SK-N-SH treated with all-trans-retinoic acid at 6 μM for 48 hours (cell line): Measurements from ENCODE around the gene MMS22L.

Experiments used
- ATAC-seq: fragments of 200-7000 bp; cut with Tn5 transposase; 3 replicates; pipeline ENCODE4 v1.9.1; 2020; ENCODE audit warnings: mild to moderate bottlenecking, moderate library complexity
- ARNTL ChIP-seq: fragments of 450-650 bp; formaldehyde crosslinking; IDR thresholded peaks from 2 replicates; pipeline ENCODE4 v1.5.0; 2020; ENCODE audit warnings: low read depth, mild to moderate bottlenecking, moderate library complexity, borderline replicate concordance
- BACH2 ChIP-seq: fragments of 250-450 bp; sonication (Bioruptor Pico); IDR thresholded peaks from 2 replicates; pipeline ENCODE4 v1.9.0; 2021; ENCODE audit warnings: mild to moderate bottlenecking, borderline replicate concordance
- CSDC2 ChIP-seq: fragments of 250-450 bp; sonication (Bioruptor Pico); IDR thresholded peaks from 2 replicates; pipeline ENCODE4 v1.5.0; 2020; ENCODE audit warnings: mild to moderate bottlenecking, moderate library complexity
- GLIS3 ChIP-seq: fragments of 250-450 bp; sonication (Bioruptor Pico); IDR thresholded peaks from 2 replicates; pipeline ENCODE4 v1.5.0; 2020; ENCODE audit warnings: mild to moderate bottlenecking, moderate library complexity
- ISL1 ChIP-seq: fragments of 250-450 bp; sonication (Bioruptor Pico); IDR thresholded peaks from 2 replicates; pipeline ENCODE4 v2.1.2; 2022; ENCODE audit warnings: mild to moderate bottlenecking, moderate library complexity
- PPARA ChIP-seq: fragments of 250-450 bp; sonication (Bioruptor Pico); IDR thresholded peaks from 2 replicates; pipeline ENCODE4 v1.5.0; 2020; ENCODE audit warnings: mild to moderate bottlenecking, borderline replicate concordance
- RARB ChIP-seq: fragments of 250-450 bp; sonication (Bioruptor Pico); IDR thresholded peaks from 2 replicates; pipeline ENCODE4 v1.8.0; 2021; ENCODE audit warnings: mild to moderate bottlenecking, moderate library complexity
- SNAI2 ChIP-seq: fragments of 250-450 bp; sonication (Bioruptor Pico); IDR thresholded peaks from 2 replicates; pipeline ENCODE4 v1.5.0; 2020; ENCODE audit warnings: mild to moderate bottlenecking, moderate library complexity
- TCF4 ChIP-seq: fragments of 250-450 bp; sonication (Bioruptor Pico); IDR thresholded peaks from 2 replicates; pipeline ENCODE4 v1.8.0; 2021; ENCODE audit warnings: mild to moderate bottlenecking, moderate library complexity, borderline replicate concordance
- TOX ChIP-seq: fragments of 250-450 bp; sonication (Bioruptor Pico); IDR thresholded peaks from 2 replicates; pipeline ENCODE4 v1.8.0; 2021; ENCODE audit warnings: mild to moderate bottlenecking, moderate library complexity, borderline replicate concordance
- ZC3H10 ChIP-seq: fragments of 250-450 bp; sonication (Bioruptor Pico); IDR thresholded peaks from 2 replicates; pipeline ENCODE4 v1.5.1; 2021; ENCODE audit warnings: mild to moderate bottlenecking, moderate library complexity
- ZFP3 ChIP-seq: fragments of 250-450 bp; sonication (Bioruptor Pico); IDR thresholded peaks from 2 replicates; pipeline ENCODE4 v1.5.0; 2020; ENCODE audit warnings: mild to moderate bottlenecking, moderate library complexity
- ZFP30 ChIP-seq: fragments of 450-650 bp; formaldehyde crosslinking; IDR thresholded peaks from 2 replicates; pipeline ENCODE4 v1.5.0; 2022; ENCODE audit warnings: mild to moderate bottlenecking, moderate library complexity
- ZNF565 ChIP-seq: fragments of 450-650 bp; formaldehyde crosslinking; conservative IDR thresholded peaks from 2 replicates; pipeline ENCODE4 v1.5.0; 2020; ENCODE audit warnings: low read depth, mild to moderate bottlenecking, moderate library complexity
- ZNF70 ChIP-seq: fragments of 450-650 bp; formaldehyde crosslinking; IDR thresholded peaks from 2 replicates; pipeline ENCODE4 v1.5.0; 2020; ENCODE audit warnings: mild to moderate bottlenecking, moderate library complexity
- ZNF8 ChIP-seq: fragments of 450-650 bp; formaldehyde crosslinking; IDR thresholded peaks from 2 replicates; pipeline ENCODE4 v1.5.0; 2020; ENCODE audit warnings: mild to moderate bottlenecking, moderate library complexity
- TF ChIP-seq, protein P1 (sequence below): fragments of 250-450 bp; sonication (Bioruptor Pico); IDR thresholded peaks from 2 replicates; pipeline ENCODE4 v1.8.0; 2021; ENCODE audit warnings: low read depth, mild to moderate bottlenecking, moderate library complexity, borderline replicate concordance
- TF ChIP-seq, protein P2 (sequence below): fragments of 250-450 bp; sonication (Bioruptor Pico); IDR thresholded peaks from 2 replicates; pipeline ENCODE4 v1.8.0; 2020; ENCODE audit warnings: mild to moderate bottlenecking, moderate library complexity, borderline replicate concordance
- TF ChIP-seq, protein P3 (sequence below): fragments of 250-450 bp; sonication (Bioruptor Pico); IDR thresholded peaks from 2 replicates; pipeline ENCODE4 v1.5.0; 2020; ENCODE audit warnings: mild to moderate bottlenecking, moderate library complexity
- TF ChIP-seq, protein P4 (sequence below): fragments of 250-450 bp; sonication (Bioruptor Pico); IDR thresholded peaks from 2 replicates; pipeline ENCODE4 v1.5.1; 2021; ENCODE audit warnings: mild to moderate bottlenecking, moderate library complexity
- TF ChIP-seq, protein P5 (sequence below): fragments of 250-450 bp; sonication (Bioruptor Pico); IDR thresholded peaks from 2 replicates; pipeline ENCODE4 v1.5.1; 2020; ENCODE audit warnings: low read depth, mild to moderate bottlenecking, moderate library complexity

MMS22L gene

DNA sequence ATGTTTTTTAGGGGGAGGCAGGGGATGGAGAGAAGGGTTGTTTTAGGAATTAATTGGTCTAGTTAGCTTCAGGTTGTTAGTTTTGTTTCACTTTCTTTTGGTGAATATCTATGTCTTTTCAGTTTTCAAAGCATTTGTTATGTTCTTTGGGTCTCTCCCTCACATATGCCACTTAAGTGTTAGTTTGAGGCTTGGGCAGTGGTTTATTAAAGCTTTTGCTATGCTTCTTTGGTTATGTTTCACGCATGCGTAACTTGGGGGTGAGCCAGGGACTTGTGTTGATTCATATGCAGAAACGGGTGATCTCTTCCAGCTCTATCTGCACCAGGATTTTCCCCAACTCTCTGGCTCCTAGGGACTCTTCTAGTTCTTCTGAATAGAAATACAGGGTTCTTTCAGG is 11.4 kb upstream of the MMS22L start (continued):
- no peak for TF ChIP-seq TOX (CRISPR knock-in tag)
- TF ChIP-seq, protein P1, sequence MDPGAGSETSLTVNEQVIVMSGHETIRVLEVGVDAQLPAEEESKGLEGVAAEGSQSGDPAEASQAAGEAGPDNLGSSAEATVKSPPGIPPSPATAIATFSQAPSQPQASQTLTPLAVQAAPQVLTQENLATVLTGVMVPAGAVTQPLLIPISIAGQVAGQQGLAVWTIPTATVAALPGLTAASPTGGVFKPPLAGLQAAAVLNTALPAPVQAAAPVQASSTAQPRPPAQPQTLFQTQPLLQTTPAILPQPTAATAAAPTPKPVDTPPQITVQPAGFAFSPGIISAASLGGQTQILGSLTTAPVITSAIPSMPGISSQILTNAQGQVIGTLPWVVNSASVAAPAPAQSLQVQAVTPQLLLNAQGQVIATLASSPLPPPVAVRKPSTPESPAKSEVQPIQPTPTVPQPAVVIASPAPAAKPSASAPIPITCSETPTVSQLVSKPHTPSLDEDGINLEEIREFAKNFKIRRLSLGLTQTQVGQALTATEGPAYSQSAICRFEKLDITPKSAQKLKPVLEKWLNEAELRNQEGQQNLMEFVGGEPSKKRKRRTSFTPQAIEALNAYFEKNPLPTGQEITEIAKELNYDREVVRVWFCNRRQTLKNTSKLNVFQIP (CRISPR knock-in tag): no peak
- TF ChIP-seq SNAI2 (CRISPR knock-in tag): no peak
- no peak for TF ChIP-seq PPARA
- no peak for TF ChIP-seq ZNF70
- no peak for TF ChIP-seq ZFP3 (CRISPR knock-in tag)
- TF ChIP-seq, protein P2, sequence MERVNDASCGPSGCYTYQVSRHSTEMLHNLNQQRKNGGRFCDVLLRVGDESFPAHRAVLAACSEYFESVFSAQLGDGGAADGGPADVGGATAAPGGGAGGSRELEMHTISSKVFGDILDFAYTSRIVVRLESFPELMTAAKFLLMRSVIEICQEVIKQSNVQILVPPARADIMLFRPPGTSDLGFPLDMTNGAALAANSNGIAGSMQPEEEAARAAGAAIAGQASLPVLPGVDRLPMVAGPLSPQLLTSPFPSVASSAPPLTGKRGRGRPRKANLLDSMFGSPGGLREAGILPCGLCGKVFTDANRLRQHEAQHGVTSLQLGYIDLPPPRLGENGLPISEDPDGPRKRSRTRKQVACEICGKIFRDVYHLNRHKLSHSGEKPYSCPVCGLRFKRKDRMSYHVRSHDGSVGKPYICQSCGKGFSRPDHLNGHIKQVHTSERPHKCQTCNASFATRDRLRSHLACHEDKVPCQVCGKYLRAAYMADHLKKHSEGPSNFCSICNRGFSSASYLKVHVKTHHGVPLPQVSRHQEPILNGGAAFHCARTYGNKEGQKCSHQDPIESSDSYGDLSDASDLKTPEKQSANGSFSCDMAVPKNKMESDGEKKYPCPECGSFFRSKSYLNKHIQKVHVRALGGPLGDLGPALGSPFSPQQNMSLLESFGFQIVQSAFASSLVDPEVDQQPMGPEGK (CRISPR knock-in tag): no peak
- no peak for TF ChIP-seq CSDC2 (CRISPR knock-in tag)
- no peak for TF ChIP-seq BACH2
- TF ChIP-seq ZFP30 (CRISPR knock-in tag): no peak

DNA sequence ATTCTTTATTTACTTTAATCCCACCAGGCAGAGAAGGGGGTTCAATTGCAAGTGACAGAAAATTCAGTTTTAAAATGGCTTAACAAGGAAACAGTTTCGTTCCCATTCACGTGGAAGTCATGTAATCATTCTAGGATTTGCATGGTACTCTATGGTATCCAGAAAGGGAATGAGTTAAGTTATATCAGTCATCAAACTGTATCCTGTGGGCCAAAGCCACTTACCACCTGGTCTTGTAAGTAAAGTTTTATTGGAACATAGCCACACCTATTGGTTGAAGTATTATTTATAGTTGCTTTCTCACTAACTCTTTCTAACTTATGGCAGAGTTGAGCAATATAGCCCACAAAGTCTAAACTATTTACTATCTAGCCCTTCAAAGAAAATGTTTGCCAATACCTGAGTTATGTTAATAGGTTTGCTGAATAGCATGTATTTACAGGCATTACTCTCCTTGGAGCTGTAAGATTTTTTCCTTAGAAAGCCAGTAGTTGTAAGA is 10.2 kb upstream of the MMS22L start:
- ATAC-seq: no peak
- TF ChIP-seq TCF4 (no peak), ZNF565 (CRISPR knock-in tag) (no peak), ZNF8 (no peak)

DNA sequence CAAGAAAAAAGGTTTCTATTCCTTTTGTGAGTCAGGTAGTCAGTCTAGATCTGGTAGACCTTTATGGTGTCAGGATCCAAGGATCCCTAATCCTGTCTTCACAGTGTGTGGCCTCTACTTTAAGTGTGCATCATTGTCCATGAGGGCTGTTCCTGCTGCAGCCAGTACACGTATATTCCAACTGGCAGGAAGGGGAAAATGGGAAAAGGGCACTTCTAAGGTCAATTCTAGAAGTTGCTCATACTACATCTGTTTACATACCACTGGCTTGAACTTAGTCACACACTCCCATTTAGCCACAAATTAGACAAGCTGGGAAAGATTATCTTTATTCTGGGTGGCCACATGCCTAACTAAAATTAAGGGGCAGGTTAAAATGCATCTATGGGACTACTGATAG is 9.7 kb upstream of the MMS22L start:
- ATAC-seq: no peak
- TF ChIP-seq, protein P1 (CRISPR knock-in tag): no peak
- TF ChIP-seq ZNF565 (CRISPR knock-in tag) (no peak), ZFP3 (CRISPR knock-in tag) (no peak), GLIS3 (CRISPR knock-in tag) (no peak), ARNTL (CRISPR knock-in tag) (no peak), CSDC2 (CRISPR knock-in tag) (no peak), ZNF70 (no peak), ZC3H10 (CRISPR knock-in tag) (no peak)

DNA sequence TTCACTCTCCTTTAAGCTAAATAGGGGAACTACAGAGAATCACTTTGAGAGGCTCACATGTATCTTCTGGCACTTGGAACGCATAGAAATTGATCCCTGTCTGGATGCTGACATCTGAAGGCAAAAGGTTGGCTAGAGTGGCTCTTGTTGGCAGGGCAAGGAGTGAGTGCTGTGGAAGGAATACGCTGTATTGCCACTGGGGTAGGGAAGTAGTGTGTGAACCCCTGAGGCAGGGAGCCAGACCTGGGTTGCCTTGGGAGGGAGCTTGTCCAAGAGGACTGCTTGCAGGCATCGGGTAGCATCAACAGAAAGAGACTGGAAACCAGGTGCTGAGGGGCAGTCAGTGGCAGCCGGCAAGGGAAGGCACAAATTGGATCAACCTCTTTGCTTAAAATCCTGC is 8.9 kb upstream of the MMS22L start:
- TF ChIP-seq ZNF70: no peak
- TF ChIP-seq, all 23 proteins: peak for 0
- ATAC-seq: no peak

DNA sequence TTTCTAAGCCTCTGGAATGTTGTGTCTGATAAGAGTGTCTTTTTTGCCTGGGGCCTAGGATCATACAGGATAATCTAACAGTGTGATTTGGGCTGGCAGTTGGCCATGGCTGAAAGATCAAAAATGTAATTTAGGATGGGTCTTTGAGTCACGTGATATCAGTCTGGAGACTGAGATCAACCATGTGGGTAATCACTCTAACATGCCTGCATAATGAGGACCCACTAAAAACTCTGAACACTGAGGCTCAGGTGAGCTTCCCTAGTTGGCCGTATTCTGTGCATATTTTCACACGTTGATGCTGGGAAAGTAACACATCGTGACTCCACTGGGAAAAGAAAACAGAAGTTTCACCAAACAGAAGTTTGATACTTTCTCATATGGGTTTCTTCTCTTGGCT is 6.3 kb upstream of the MMS22L start:
- ATAC-seq: no peak
- TF ChIP-seq BACH2 (no peak), ZC3H10 (CRISPR knock-in tag) (no peak), TCF4 (no peak), ZFP3 (CRISPR knock-in tag) (no peak), SNAI2 (CRISPR knock-in tag) (no peak), ZFP30 (CRISPR knock-in tag) (no peak), ZNF565 (CRISPR knock-in tag) (no peak), PPARA (no peak), ZNF8 (no peak), CSDC2 (CRISPR knock-in tag) (no peak), ISL1 (CRISPR knock-in tag) (no peak), GLIS3 (CRISPR knock-in tag) (no peak), RARB (CRISPR knock-in tag) (no peak)
- TF ChIP-seq, protein P3, sequence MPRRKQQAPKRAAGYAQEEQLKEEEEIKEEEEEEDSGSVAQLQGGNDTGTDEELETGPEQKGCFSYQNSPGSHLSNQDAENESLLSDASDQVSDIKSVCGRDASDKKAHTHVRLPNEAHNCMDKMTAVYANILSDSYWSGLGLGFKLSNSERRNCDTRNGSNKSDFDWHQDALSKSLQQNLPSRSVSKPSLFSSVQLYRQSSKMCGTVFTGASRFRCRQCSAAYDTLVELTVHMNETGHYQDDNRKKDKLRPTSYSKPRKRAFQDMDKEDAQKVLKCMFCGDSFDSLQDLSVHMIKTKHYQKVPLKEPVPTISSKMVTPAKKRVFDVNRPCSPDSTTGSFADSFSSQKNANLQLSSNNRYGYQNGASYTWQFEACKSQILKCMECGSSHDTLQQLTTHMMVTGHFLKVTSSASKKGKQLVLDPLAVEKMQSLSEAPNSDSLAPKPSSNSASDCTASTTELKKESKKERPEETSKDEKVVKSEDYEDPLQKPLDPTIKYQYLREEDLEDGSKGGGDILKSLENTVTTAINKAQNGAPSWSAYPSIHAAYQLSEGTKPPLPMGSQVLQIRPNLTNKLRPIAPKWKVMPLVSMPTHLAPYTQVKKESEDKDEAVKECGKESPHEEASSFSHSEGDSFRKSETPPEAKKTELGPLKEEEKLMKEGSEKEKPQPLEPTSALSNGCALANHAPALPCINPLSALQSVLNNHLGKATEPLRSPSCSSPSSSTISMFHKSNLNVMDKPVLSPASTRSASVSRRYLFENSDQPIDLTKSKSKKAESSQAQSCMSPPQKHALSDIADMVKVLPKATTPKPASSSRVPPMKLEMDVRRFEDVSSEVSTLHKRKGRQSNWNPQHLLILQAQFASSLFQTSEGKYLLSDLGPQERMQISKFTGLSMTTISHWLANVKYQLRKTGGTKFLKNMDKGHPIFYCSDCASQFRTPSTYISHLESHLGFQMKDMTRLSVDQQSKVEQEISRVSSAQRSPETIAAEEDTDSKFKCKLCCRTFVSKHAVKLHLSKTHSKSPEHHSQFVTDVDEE (CRISPR knock-in tag): no peak
- TF ChIP-seq, protein P2 (CRISPR knock-in tag): no peak
- TF ChIP-seq, protein P4, sequence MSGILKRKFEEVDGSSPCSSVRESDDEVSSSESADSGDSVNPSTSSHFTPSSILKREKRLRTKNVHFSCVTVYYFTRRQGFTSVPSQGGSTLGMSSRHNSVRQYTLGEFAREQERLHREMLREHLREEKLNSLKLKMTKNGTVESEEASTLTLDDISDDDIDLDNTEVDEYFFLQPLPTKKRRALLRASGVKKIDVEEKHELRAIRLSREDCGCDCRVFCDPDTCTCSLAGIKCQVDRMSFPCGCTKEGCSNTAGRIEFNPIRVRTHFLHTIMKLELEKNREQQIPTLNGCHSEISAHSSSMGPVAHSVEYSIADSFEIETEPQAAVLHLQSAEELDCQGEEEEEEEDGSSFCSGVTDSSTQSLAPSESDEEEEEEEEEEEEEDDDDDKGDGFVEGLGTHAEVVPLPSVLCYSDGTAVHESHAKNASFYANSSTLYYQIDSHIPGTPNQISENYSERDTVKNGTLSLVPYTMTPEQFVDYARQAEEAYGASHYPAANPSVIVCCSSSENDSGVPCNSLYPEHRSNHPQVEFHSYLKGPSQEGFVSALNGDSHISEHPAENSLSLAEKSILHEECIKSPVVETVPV (CRISPR knock-in tag): no peak
- TF ChIP-seq, protein P5, sequence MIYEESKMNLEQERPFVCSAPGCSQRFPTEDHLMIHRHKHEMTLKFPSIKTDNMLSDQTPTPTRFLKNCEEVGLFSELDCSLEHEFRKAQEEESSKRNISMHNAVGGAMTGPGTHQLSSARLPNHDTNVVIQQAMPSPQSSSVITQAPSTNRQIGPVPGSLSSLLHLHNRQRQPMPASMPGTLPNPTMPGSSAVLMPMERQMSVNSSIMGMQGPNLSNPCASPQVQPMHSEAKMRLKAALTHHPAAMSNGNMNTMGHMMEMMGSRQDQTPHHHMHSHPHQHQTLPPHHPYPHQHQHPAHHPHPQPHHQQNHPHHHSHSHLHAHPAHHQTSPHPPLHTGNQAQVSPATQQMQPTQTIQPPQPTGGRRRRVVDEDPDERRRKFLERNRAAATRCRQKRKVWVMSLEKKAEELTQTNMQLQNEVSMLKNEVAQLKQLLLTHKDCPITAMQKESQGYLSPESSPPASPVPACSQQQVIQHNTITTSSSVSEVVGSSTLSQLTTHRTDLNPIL: no peak
